Bronchial smooth muscle cell (primary cell): ENCODE results near the gene MICU1. TPM values are rescaled to one million over a fixed set of nuclear protein-coding genes. Genes with fewer than 3 reads are reported as not detected.

ENCODE experiments used
- total RNA-seq: library from RNA; depleted of rRNA; stranded (reverse); fragments of >200 nt; gene quantifications from 2 replicates; pipeline ENCODE4 v1.2.1, GENCODE V29; 2014

The MICU1 gene, protein sequence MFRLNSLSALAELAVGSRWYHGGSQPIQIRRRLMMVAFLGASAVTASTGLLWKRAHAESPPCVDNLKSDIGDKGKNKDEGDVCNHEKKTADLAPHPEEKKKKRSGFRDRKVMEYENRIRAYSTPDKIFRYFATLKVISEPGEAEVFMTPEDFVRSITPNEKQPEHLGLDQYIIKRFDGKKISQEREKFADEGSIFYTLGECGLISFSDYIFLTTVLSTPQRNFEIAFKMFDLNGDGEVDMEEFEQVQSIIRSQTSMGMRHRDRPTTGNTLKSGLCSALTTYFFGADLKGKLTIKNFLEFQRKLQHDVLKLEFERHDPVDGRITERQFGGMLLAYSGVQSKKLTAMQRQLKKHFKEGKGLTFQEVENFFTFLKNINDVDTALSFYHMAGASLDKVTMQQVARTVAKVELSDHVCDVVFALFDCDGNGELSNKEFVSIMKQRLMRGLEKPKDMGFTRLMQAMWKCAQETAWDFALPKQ
- total RNA-seq, result 55.1 and 65.1 TPM in 2 replicates

DNA sequence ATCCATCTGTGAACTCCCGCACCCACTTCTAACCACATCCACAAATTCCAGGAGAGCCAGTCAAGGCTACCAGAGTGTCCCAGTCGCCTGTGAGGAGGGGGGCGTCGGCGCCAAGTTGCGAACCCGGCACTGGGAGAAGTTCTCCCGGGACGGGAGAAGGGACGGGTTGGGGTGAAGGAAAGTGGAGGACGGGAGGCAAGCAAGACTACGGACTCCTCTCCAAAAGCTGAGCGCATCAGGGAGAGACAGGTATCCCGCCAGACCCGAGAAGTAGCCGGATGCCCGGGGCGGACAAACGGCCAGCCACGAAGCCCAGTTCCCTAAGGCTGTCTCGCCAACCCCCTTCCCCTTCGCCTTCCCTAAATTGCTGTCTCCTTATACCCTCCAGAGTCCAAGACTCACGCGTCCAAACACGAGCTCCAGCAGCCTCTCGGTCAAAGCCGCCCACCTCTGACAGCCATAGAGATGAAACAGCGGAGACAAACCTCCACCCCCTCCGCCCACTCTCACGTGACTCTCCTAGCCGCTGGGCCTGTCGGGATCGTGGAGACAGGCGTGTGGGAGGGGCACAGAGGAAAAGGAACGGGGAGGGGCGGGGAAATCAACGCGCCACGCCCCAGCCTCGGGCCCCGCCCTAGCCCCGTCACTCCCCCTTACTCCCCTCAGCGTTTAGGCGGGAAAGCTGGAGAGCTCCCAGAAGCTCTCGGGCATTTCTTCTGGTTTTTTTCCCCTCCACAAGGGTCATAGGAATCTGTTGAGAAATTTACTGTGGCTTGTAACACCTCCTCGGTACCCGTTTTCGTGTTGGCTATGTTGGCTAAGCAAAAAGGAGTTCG is at the start of gene MICU1:
Gene MICU1 (minus strand): TSS at position 472 of the 836 bp plus-strand sequence. CDS start 59,286 bp downstream, outside the sequence.

DNA sequence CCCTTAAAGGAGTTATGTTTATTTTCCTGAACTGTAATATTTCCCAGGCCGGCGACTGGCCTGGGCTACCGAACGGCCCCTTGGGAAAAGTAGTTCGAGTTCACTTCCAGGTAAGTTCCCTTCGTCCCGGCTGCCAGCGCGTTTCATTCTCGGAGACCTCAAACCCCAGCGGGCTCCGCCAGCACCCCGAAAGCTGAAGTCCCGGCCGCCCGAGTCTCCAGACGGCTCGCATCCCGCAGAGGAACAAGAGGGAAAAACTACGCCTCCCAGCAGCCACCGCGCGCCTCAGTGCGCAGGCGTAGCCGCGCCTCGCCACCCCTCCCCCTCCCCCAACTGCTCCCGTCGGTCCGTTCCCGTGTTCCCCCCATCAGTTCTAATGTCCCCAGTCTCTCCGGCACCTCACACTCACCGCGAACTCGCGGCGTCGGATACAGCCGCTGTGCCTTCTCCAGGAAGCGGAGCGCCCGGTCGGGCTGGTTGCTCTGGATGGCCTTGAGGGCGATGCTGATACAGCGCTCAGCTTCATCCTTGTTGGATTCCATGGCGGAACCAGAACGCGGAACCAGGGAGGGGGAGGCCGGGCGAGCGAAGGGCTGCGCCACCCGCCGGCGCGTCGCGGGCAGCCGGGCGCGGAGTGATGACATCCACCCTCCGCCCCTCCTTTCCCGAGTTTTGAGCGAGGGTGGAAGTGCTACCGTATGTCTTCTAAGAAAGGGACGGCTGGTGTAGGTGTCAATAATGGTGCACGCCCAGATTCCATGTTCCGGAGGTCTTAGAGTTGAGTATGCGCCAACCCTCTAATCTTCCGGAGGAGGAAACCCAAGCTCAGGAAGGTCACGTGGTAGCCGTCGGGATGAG is 271.3 kb downstream of the MICU1 start, which contains the start of gene DNAJB12:
Gene DNAJB12 (minus strand): TSS at position 564 of the 858 bp plus-strand sequence. CDS start 22 bp downstream, at position 542.

Other genes with a start within 250 kb of the MICU1 start
- gene MCU, start 66.1 kb upstream of the MICU1 start, total RNA-seq, result 40.8 and 41.0 TPM in 2 replicates